Measurements from ENCODE around the gene PLB1. TPM values are rescaled to one million over a fixed set of nuclear protein-coding genes. Genes with fewer than 3 reads are reported as not detected.

PLB1 gene, protein sequence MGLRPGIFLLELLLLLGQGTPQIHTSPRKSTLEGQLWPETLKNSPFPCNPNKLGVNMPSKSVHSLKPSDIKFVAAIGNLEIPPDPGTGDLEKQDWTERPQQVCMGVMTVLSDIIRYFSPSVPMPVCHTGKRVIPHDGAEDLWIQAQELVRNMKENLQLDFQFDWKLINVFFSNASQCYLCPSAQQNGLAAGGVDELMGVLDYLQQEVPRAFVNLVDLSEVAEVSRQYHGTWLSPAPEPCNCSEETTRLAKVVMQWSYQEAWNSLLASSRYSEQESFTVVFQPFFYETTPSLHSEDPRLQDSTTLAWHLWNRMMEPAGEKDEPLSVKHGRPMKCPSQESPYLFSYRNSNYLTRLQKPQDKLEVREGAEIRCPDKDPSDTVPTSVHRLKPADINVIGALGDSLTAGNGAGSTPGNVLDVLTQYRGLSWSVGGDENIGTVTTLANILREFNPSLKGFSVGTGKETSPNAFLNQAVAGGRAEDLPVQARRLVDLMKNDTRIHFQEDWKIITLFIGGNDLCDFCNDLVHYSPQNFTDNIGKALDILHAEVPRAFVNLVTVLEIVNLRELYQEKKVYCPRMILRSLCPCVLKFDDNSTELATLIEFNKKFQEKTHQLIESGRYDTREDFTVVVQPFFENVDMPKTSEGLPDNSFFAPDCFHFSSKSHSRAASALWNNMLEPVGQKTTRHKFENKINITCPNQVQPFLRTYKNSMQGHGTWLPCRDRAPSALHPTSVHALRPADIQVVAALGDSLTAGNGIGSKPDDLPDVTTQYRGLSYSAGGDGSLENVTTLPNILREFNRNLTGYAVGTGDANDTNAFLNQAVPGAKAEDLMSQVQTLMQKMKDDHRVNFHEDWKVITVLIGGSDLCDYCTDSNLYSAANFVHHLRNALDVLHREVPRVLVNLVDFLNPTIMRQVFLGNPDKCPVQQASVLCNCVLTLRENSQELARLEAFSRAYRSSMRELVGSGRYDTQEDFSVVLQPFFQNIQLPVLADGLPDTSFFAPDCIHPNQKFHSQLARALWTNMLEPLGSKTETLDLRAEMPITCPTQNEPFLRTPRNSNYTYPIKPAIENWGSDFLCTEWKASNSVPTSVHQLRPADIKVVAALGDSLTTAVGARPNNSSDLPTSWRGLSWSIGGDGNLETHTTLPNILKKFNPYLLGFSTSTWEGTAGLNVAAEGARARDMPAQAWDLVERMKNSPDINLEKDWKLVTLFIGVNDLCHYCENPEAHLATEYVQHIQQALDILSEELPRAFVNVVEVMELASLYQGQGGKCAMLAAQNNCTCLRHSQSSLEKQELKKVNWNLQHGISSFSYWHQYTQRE (N-terminal part only)
- under 1 TPM; 0.93 to 0.99 TPM for total RNA-seq

DNA sequence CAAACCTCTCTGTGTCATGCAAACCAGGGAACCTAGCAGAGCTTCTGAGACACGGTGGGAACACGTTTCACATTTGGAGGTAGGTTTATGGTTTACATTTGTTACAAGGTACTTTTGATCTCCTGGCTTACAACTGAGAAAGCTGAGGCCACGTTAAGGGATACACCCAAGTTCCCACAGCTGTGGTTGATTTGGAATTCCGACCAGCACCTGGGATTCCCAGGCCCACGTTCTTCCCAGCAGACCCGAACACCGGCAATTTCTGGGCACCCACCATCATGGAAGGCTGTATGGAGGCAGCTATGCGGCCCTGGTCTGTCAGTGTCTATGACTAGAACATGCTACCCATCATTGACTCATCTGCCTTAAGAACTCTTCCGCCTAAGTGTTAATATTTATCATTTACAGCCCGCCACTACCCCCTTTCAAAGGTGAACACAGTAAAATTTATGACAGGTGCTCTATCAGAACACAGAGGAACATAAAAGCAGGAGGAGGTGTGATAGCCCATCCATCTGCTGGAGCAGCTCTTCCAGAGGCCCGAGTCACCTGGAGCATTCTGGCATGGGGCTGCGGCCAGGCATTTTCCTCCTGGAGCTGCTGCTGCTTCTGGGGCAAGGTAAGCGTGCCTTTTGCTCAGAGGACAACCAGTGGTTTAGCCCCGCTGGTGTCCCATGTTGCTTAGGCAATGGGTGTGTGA, at the start of gene PLB1:
Gene PLB1, plus strand, starts transcription at position 510 of the 700 bp plus-strand sequence. Its CDS starts 55 bp downstream, at position 565.

Other genes starting within 250 kb of the PLB1 start
- 10 to 100 TPM; 47.3 to 54.6 TPM for gene FOSL2, start 103.2 kb upstream of the PLB1 start, total RNA-seq

Data from activated naive CD4-positive, alpha-beta T cell treated with anti-CD3 and anti-CD28 coated beads, Interleukin-2, amount 10 ng/mL, durations not matched to agents 5 hours and 36 hours (primary cell).